HEK293 (cell line): Measurements from ENCODE around the gene ANAPC16.

Source experiments
- CTCF ChIP-seq: fragments of 450-650 bp; formaldehyde crosslinking; IDR thresholded peaks from 2 replicates; pipeline ENCODE4 v1.5.1; 2016; ENCODE audit warnings: missing biosample characterization, missing genetic modification characterization
- GLI4 ChIP-seq: fragments of 450-650 bp; formaldehyde crosslinking; IDR thresholded peaks from 2 replicates; pipeline ENCODE4 v1.5.1; 2016; ENCODE audit warnings: missing biosample characterization, missing genetic modification characterization
- MZF1 ChIP-seq: fragments of 450-650 bp; formaldehyde crosslinking; IDR thresholded peaks from 2 replicates; pipeline ENCODE4 v1.5.1; 2017; ENCODE audit warnings: missing biosample characterization, missing genetic modification characterization, borderline replicate concordance
- TCF7L2 ChIP-seq: IDR thresholded peaks from 2 replicates; pipeline ENCODE4 v1.6.1; 2011; ENCODE audit warnings: low read depth, mild to moderate bottlenecking, inconsistent platforms, low read length, moderate library complexity, borderline replicate concordance
- ZFP3 ChIP-seq: fragments of 450-650 bp; formaldehyde crosslinking; IDR thresholded peaks from 2 replicates; pipeline ENCODE4 v1.5.1; 2016; ENCODE audit warnings: low read depth, missing biosample characterization, missing genetic modification characterization
- ZNF202 ChIP-seq: fragments of 450-650 bp; formaldehyde crosslinking; IDR thresholded peaks from 2 replicates; pipeline ENCODE4 v1.5.1; 2016; ENCODE audit warnings: missing biosample characterization, missing genetic modification characterization, borderline replicate concordance
- ZNF362 ChIP-seq: fragments of 450-650 bp; formaldehyde crosslinking; IDR thresholded peaks from 2 replicates; pipeline ENCODE4 v1.5.1; 2016; ENCODE audit warnings: missing biosample characterization, missing genetic modification characterization
- ZNF416 ChIP-seq: fragments of 450-650 bp; formaldehyde crosslinking; IDR thresholded peaks from 2 replicates; pipeline ENCODE4 v1.5.1; 2016; ENCODE audit warnings: missing biosample characterization, missing genetic modification characterization
- ZNF596 ChIP-seq: fragments of 450-650 bp; IDR thresholded peaks from 2 replicates; pipeline ENCODE4 v1.5.0; 2018; ENCODE audit warnings: missing biosample characterization, mild to moderate bottlenecking, missing genetic modification characterization, moderate library complexity
- ZNF701 ChIP-seq: fragments of 450-650 bp; formaldehyde crosslinking; IDR thresholded peaks from 2 replicates; pipeline ENCODE4 v1.5.1; 2016; ENCODE audit warnings: missing biosample characterization, missing genetic modification characterization

DNA sequence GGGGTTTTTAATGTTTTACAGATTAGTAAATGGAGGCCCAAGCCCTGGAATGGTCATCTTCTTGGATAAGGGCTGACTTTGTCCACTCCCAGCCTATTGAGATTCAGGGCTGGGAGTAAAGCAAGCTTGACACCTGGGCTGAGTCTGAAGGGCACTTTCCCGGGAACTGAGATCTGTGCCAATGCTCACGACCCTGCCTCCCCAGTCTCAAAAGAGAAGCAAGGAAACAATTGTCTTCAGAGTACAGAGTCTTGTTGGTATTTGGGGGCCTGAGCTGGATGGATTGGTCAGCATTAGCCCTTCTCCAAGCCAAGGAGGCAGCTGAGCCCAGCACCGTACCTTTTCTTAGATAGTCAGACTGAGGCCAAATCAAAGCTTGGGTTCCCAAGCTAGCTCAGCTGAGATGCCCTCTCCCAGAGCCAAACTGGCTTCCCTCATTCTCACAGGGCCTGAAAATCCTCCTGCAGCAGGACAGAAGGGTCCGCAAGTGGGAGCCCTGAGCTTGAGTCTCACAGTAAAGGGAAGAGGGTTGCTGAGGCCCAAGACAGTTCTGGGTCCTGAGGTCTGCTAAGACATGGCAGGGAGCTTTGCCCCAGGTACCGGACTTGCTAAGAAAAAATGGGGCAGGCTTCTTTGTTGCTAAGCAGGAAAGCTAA, 61.7 kb downstream of the ANAPC16 start:
- TF ChIP-seq GLI4 (tag by site-specific recombination) (no peak), ZNF596 (tag by site-specific recombination) (no peak), ZNF416 (tag by site-specific recombination) (no peak), TCF7L2 (no peak), CTCF (tag by site-specific recombination) (no peak), ZFP3 (no peak), MZF1 (no peak), ZNF202 (tag by site-specific recombination) (no peak), ZNF701 (no peak), ZNF362 (tag by site-specific recombination) (no peak)
